Mesothelial cell of epicardium (in vitro differentiated cells): ENCODE data around the gene ADAMTS13. TPM values are rescaled to one million over a fixed set of nuclear protein-coding genes. Genes with fewer than 3 reads are reported as not detected.

Experiments used
- DNase-seq, 2 experiments: peaks; one replicate each; pipeline ENCODE4 v3.0.0; 2021; ENCODE audit warnings: low spot score in 2 of 2; ENCODE audit not compliant: unreplicated experiment in 2 of 2
- H3K27ac Mint-ChIP-seq: 2 replicates; pipeline ENCODE4 v1.8.0; 2021; ENCODE audit warnings: mixed read lengths
- H3K27me3 Mint-ChIP-seq: 2 replicates; pipeline ENCODE4 v1.8.0; 2021; ENCODE audit warnings: low read depth, mixed read lengths
- H3K36me3 Mint-ChIP-seq: 2 replicates; pipeline ENCODE4 v1.8.0; 2021; ENCODE audit warnings: mixed read lengths
- H3K4me1 Mint-ChIP-seq: 2 replicates; pipeline ENCODE4 v1.8.0; 2021; ENCODE audit warnings: mixed read lengths
- H3K4me3 Mint-ChIP-seq: 2 replicates; pipeline ENCODE4 v1.8.0; 2021; ENCODE audit warnings: mild to moderate bottlenecking, moderate library complexity, mixed read lengths
- H3K9me3 Mint-ChIP-seq: 2 replicates; pipeline ENCODE4 v1.8.0; 2021; ENCODE audit warnings: mixed read lengths
- CTCF ChIP-seq: fragments of 200-600 bp; sonication (generic); IDR thresholded peaks from one replicate; pipeline ENCODE4 v1.5.0; 2021; ENCODE audit warnings: antibody characterized with exemption; ENCODE audit not compliant: unreplicated experiment
- total RNA-seq: library from RNA; stranded (reverse); gene quantifications from 3 replicates; pipeline ENCODE4 v1.2.1, GENCODE V29; 2021

ADAMTS13 gene
- total RNA-seq, 1 donor from 2014 or later: 21.3 TPM

DNA sequence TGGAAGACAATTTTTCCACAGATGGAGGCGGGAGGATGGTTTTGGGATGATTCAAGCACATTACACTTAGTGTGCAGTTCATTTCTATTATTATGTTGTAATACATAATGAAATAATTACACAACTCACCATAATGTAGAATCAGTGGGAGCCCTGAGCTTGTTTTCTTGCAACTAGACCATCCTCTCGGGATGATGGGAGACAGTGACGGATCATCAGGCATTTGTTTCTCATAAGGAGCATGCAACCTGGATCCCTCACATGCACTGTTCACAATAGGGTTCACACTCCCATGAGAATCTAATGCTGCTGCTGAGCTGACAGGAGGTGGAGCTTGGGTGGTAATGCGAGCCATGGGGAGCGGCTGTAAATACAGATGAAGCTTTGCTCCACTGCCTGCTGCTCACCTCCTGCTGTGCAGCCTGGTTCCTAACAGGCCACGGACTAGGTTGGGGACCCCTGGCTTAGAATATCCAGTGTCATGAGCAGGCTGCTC, 44.4 kb upstream of the ADAMTS13 start:
- no peak for TF ChIP-seq CTCF
- H3K4me1 Mint-ChIP-seq: peaks cover 14% of the 10 kb centered on the region
- DNase-seq: no peak
- H3K27me3 Mint-ChIP-seq: no peaks in the 10 kb centered on the region
- no peak overlapping the region for H3K27ac Mint-ChIP-seq
- H3K9me3 Mint-ChIP-seq: no peaks in the 10 kb centered on the region
- no peak overlapping the region for H3K4me3 Mint-ChIP-seq
- H3K36me3 Mint-ChIP-seq: no peaks in the 10 kb centered on the region

DNA sequence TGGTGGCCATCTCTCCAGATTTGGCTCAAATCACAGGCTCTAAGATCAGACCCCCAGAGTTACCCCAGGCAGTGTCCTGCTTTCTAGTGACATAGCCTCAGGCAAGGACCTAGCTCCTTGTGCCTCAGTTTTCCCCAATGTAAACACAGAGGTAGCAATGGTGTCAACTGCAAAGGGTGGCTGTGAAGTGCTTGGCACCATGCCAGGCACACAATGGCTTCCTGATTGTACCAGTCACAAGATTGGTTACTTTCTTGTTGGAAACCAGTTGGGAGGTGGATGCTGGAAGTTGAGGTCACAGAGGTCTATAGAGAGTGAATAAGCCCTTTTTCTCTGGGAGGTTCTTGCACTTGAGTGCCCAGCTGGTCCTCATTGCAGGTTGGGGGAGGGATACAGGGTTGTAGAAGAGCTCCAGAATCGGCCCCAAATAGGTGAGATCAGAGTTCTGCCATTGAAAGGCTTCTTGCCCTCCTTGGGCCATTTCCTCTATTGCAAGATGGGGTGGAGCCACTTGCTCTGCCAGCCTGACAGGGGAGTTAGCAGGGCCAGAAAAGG, 43.7 kb upstream of the ADAMTS13 start:
- H3K27ac Mint-ChIP-seq: no peak overlapping the region
- no peak overlapping the region for H3K4me3 Mint-ChIP-seq
- TF ChIP-seq CTCF: no peak
- no peak for DNase-seq
- H3K27me3 Mint-ChIP-seq: no peaks in the 10 kb centered on the region
- no peaks in the 10 kb centered on the region for H3K9me3 Mint-ChIP-seq
- H3K4me1 Mint-ChIP-seq: peaks cover 14% of the 10 kb centered on the region
- no peaks in the 10 kb centered on the region for H3K36me3 Mint-ChIP-seq

- H3K27ac Mint-ChIP-seq: no peak overlapping the region
- no peaks in the 10 kb centered on the region for H3K36me3 Mint-ChIP-seq
- no peak overlapping the region for H3K4me3 Mint-ChIP-seq
- no peak for TF ChIP-seq CTCF
- H3K4me1 Mint-ChIP-seq: peaks cover 9% of the 10 kb centered on the region
- DNase-seq: no peak
- no peaks in the 10 kb centered on the region for H3K9me3 Mint-ChIP-seq
- H3K27me3 Mint-ChIP-seq: no peaks in the 10 kb centered on the region
These were observed 42.7 kb upstream of the ADAMTS13 start for GRCh38 chr9:133379153-133380086.

GRCh38 chr9:133380734-133381133, 41.4 kb upstream of the ADAMTS13 start:
- Mint-ChIP-seq H3K27ac (no peak overlapping the region), H3K27me3 (no peaks in the 10 kb centered on the region), H3K4me3 (no peak overlapping the region), H3K9me3 (no peaks in the 10 kb centered on the region), H3K4me1 (peaks cover 2% of the 10 kb centered on the region), H3K36me3 (no peaks in the 10 kb centered on the region)
- DNase-seq: no peak
- TF ChIP-seq CTCF: no peak

- TF ChIP-seq CTCF: no peak
- H3K4me3 Mint-ChIP-seq: no peak overlapping the region
- no peak overlapping the region for H3K27ac Mint-ChIP-seq
- no peak for DNase-seq
- no peaks in the 10 kb centered on the region for H3K27me3 Mint-ChIP-seq
- H3K4me1 Mint-ChIP-seq: no peaks in the 10 kb centered on the region
- H3K36me3 Mint-ChIP-seq: no peaks in the 10 kb centered on the region
- no peaks in the 10 kb centered on the region for H3K9me3 Mint-ChIP-seq
These were observed 39.5 kb upstream of the ADAMTS13 start for GRCh38 chr9:133382507-133383141.
